ENCODE measurements around the gene CEP112.
A peak's percentile ranks its signal among the peaks of the same experiment; 100 is the strongest.
"Not testable (repeated sequence)": the region's sequence is repeated elsewhere in the genome, so short reads cannot be mapped to it uniquely, and the experiment has no call there.

Gene CEP112

GRCh38 chr17:65756760-65757159 lies 435.2 kb downstream of the CEP112 start:
- no peak for DNase-seq

- DNase-seq: no peak
Observed at GRCh38 chr17:65755799-65756198, 436.1 kb downstream of the CEP112 start.

DNA sequence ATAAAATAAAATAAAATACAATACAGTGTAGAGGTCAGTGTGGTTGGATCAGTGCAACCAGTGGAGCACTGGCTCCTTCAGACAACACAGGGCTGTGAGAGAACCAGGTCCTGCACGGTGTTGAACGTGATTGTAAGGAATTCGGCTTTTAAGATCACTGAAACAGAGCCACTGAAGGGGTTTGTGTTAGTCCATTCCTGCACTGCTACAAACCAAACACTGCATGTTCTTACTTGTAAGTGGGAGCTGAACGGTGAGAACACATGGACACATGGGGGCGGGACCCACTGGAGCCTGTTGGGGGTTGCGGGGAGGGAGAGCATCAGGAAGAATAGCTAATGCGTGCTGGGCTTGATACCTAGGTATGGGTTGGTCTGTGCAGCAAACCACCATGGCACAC lies 437.3 kb downstream of the CEP112 start:
- DNase-seq: no peak

- no peak for DNase-seq
Observed at GRCh38 chr17:65754081-65754480, 437.9 kb downstream of the CEP112 start.

GRCh38 chr17:65753348-65753747 lies 438.6 kb downstream of the CEP112 start:
- peak; percentile 6 for DNase-seq

DNA sequence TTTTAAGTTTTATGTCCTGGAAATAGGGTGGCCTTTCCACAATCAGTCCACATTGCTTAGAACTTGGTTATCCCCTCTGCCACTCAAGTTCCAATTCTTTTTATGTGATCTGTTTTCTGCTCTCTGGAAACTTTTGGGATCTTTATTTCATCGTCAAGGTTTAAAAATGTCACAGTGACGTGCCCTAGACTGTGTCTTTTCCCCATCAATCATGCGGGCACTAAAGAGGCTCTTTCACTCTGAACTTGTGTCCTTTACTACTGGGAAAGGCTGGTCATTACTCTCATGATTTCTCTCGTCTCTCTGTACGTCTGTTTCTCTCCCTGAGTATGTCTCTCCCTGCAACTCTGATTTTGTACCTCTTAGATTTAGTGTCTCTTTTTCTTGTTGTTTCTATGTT lies 440.7 kb downstream of the CEP112 start:
- DNase-seq: no peak

- DNase-seq: peak; percentile 64
Observed at GRCh38 chr17:65750631-65751115, 441.3 kb downstream of the CEP112 start.

GRCh38 chr17:65750166-65750565 lies 441.8 kb downstream of the CEP112 start:
- no peak for DNase-seq

DNA sequence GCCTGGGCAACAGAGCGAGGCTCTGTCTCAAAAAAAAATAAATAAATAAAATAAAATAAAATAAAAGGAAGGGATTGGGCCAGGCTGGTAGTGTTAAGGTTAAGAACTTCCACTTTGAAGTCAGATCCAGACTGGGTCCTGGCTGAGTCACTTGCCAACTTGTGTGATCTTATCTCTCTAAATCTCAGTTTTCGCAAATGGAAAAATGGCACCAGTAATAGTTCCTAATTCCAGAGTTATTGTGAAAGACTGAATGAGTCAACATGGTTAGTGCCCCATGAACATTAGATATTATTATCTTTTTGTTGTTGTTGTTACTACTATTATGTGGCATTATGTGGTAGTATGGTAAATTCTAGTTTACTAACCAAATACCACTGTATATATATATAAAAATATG lies 442.5 kb downstream of the CEP112 start:
- no peak for DNase-seq

GRCh38 chr17:65745241-65745640 lies 446.7 kb downstream of the CEP112 start:
- no peak for DNase-seq

DNA sequence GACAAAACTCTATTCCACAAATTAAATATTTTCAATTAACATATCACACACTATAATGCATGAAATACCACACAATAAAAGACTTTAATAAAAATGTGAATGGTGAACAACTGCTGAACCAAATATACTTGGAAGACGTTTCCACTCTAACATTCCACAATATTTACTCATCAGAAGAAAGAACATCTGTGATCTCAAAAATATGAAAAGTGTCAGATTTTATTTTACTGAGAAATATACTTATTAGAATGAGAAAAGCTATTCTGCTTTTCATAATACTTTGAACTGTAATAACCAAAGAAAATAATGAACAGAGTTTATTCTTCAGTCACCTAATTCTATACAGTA lies 448.7 kb downstream of the CEP112 start:
- no peak for DNase-seq

- no peak for DNase-seq
Observed at GRCh38 chr17:65742403-65743307, 449.3 kb downstream of the CEP112 start.

GRCh38 chr17:65741710-65742109 lies 450.2 kb downstream of the CEP112 start:
- DNase-seq: no peak

DNA sequence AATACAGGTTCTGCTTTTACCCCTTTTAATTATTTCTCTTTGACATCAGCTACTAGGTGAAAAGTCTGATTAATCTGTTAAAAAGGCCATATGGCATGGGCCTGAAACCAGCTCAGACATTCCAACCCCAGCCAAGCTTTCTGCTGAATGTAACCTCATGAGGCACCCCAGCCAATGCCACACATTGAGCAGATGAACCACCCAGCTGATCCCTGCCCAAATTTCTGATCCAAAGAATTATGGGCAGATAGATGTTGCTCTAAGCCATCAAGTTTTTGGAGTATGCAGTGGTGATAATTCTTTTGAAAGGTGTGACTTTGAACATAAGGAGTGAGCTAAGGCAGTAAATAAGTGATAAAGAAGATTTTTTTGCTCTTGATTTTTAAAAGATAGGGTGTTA lies 452.9 kb downstream of the CEP112 start:
- DNase-seq: no peak

DNA sequence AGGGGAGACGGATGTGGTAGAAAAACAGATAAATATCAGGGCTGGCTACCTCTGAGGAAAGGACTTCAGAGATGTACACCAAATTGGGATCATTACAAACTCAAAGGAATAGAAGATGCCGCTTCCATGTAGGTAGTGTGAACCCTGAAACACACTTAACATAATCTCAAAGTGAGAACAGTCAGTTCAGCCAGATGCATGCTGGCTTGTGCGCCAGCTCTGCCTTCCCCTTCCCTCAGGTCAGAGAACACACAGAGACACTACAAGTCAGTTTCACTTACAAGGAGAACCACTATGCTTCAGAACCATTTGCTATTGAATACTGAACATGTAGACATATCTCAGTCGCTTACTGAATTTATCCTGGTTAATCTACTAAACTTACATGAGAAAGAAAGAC lies 454.5 kb downstream of the CEP112 start:
- no peak for DNase-seq

DNA sequence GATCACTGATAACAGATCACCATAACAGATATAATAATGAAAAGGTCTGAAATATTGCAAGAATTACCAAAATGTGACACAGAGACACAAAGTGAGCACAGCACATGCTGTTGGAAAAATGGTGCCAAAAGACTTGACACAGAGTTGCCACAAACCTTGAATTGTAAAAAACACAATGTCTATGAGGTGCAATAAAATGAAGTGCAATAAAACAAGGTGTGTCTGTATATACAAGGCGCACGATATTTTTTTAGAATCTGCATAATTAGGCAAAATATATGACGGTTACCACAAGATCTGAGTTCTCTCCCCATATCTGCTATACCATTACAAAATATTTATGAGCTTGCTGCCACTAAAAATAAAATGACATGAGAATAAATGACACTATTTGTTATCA lies 458.6 kb downstream of the CEP112 start:
- DNase-seq: no peak

DNA sequence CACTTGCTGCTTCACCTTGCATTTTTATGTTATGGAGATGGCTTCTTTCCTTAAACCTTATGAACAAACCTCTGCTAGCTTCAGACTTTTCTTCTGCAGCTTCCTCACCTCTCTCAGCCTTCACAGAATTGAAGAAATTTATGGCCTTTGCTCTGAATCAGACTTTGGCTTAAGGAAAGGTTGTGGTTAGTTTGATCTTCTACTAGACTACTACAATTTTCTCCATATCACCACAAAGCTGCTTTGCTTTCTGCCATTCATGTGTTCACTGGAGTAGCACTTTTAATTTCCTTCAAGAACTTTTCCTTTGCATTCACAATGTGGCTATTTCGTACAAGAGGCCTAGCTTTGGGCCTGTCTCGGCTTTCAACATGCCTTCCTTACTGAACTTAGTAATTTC lies 459.3 kb downstream of the CEP112 start:
- not testable (repeated sequence) for DNase-seq

GRCh38 chr17:65730711-65731169 lies 461.2 kb downstream of the CEP112 start:
- DNase-seq: no peak

DNA sequence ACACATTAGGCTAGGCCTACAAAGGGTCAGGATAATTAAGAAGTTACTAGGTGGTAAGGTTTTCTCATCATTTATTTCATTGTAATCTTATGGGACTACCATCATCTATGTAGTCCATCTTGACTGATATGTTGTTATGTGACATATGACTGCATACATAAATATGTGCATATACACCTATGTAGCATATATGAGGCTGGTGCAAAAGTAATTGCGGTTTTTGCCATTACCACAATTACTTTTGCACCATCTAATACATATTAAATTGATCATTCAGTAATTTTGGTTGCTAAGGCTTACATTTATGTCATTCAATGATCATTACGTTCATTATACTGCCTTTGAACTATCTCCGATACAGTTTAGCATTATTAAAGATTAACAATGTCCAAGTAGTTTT lies 462.7 kb downstream of the CEP112 start:
- no peak for DNase-seq

GRCh38 chr17:65727832-65728231 lies 464.1 kb downstream of the CEP112 start:
- no peak for DNase-seq

- no peak for DNase-seq
Observed at GRCh38 chr17:65727246-65727645, 464.7 kb downstream of the CEP112 start.

DNA sequence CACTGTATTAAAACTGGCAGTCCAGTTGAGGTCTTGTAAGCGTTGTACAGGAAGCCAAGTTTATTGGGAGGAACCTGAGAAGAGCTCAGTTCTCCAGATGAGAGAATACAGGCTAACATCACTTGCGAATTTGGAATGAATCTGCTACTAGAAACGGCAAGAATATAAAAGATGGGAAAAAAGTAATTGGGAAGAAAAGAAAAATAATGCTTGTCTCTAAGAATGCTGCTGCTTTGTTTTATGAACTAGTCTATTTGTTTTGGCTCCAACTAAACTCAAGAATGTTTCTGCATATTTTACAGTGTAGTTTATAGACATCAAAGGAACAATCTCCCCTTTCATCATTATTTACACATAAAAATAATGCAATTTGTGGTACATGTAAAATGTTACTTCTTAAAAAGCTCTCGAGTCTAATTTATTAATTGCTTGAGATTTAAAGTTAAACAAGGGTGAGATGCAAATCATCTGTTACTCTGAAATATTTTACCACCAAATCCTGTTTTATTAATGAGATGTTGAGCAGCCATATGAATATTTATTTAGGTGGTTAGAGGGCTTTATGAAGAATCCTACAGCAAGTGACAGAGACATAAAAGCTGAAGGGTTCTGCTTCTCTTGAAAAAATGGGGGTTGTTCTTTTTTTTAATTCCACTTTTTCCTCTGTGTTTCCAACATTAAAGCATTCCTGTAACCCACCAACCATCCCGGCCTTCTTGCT lies 468.3 kb downstream of the CEP112 start:
- no peak for DNase-seq

GRCh38 chr17:65718601-65719000 lies 473.3 kb downstream of the CEP112 start:
- DNase-seq: no peak
